ENCODE results near the gene UBE2S. TPM values are rescaled to one million over a fixed set of nuclear protein-coding genes. Genes with fewer than 3 reads are reported as not detected.
A peak's percentile ranks its signal among the peaks of the same experiment; 100 is the strongest.

UBE2S gene
- total RNA-seq, 1 experiment from 2014 or later, result 393 TPM

DNA sequence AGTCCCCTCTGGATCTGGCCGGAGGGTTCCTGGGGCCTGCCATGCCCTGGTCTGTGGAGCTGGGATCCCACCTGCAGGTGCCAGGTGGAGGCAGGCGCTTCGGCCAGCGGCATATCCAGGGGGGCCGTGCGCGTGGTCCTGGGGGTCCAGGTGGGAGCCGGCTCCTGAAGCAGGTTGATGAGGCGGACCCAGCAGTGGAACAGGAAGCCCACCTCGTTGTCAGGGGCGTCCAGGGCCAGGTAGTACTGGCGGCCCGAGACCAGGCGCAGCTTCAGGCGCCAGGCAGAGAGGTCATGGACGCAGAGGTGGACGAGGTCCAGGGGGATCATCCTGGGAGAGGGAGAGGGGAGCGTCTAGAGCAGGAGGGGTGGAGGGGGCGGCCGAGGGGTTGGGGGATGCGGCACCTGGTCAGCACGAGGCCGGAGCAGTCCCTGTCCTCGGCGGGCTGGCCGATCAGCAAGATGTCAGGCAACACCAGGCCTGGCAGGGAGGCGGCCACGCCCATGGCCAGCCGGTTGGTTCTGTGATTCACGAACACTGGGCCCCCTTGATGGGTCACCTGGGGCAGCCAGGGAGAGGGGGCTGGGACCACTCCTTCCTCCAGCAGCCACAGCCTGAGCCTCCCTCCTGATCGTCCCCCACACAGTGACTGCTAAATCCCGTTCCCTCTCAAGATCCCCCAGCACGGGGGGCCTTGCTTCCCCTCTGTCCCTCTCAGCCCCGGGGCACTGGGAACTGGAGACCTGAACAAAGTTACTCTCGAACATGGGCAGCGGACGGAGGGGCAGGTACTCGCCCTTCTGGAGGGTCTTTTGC, 45.2 kb downstream of the UBE2S start:
- H2AFZ ChIP-seq (ENCODE audit: low read length), result no peak overlapping the region

More for the DNA sequence above, 45.2 kb downstream of the UBE2S start:
- no peak overlapping the region for H3K4ac ChIP-seq (ENCODE audit: low read depth, low read length)
- no peaks in the 10 kb centered on the region for H3K79me2 ChIP-seq (ENCODE audit: insufficient read depth, low read length)
- Mint-ChIP-seq H3K36me3 (ENCODE audit: insufficient read depth in 1 of 3, low read depth in 3 of 3) (no peaks in the 10 kb centered on the region), H3K27me3 (ENCODE audit: low read depth) (peaks cover 55% of the 10 kb centered on the region), H3K4me1 (peaks cover 12 to 27% of the 10 kb centered on the region in 2 experiments), H3K27ac (no peak overlapping the region), H3K4me3 (no peak overlapping the region), H3K9me3 (no peaks in the 10 kb centered on the region)
- H3K23me2 ChIP-seq (ENCODE audit: insufficient read length, low read depth, low read length, poor library complexity, severe bottlenecking), result no peaks in the 10 kb centered on the region
- no peak overlapping the region for H2BK5ac ChIP-seq (ENCODE audit: insufficient read length, low read length)
- no peak overlapping the region for H2BK12ac ChIP-seq (ENCODE audit: insufficient read length, low read depth, low read length)
- H2AK5ac ChIP-seq (ENCODE audit: insufficient read length, low read length), result no peak overlapping the region
- H2BK15ac ChIP-seq (ENCODE audit: low read depth, low read length), result no peak overlapping the region
- no peak overlapping the region for H2BK120ac ChIP-seq (ENCODE audit: low read depth, low read length, poor library complexity, severe bottlenecking)
- no peak overlapping the region for H3K9ac ChIP-seq (ENCODE audit: extremely low read depth, insufficient read length, low read length)
- no peak overlapping the region for H3K27ac ChIP-seq (ENCODE audit: insufficient read length, low read depth, low read length)
- no peak overlapping the region for H3T11ph ChIP-seq (ENCODE audit: low read length)
- H3K79me1 ChIP-seq (ENCODE audit: insufficient read depth, low read depth, low read length, poor library complexity, severe bottlenecking), result no peaks in the 10 kb centered on the region
- no peaks in the 10 kb centered on the region for H3K4me1 ChIP-seq (ENCODE audit: insufficient read depth, low read length)
- H3K56ac ChIP-seq (ENCODE audit: insufficient read length, low read depth, low read length), result no peak overlapping the region
- no peak overlapping the region for H4K8ac ChIP-seq (replicated peaks; ENCODE audit: insufficient read length, low read depth, low read length)
- H2BK20ac ChIP-seq (ENCODE audit: low read depth, low read length, poor library complexity, severe bottlenecking), result no peak overlapping the region
- no peak overlapping the region for H4K5ac ChIP-seq (ENCODE audit: insufficient read length, low read depth, low read length)
- no peak overlapping the region for H4K91ac ChIP-seq (ENCODE audit: insufficient read length, low read depth, low read length)
- peak overlapping the region; percentile 6; the same call in 1 of the 2 replicates for H3K14ac ChIP-seq (ENCODE audit: insufficient read depth, low read length)
- H3K23ac ChIP-seq (ENCODE audit: insufficient read length, low read depth, low read length), result no peak overlapping the region
- H3K18ac ChIP-seq (ENCODE audit: insufficient read length, low read depth, low read length), result no peak overlapping the region
- H3K9me3 ChIP-seq (ENCODE audit: control insufficient read depth, low read depth, low read length), result no peaks in the 10 kb centered on the region
- H3K27me3 ChIP-seq (ENCODE audit: insufficient read depth, low read length), result no peaks in the 10 kb centered on the region
- WGBS (ENCODE audit: extremely low coverage, insufficient read length, low lambda C conversion rate), result no CpG with 5 or more reads among the region's 38 CpGs
- H3K4me2 ChIP-seq (ENCODE audit: insufficient read depth, insufficient read length, low read length), result no peak overlapping the region
- TF ChIP-seq, protein P1, sequence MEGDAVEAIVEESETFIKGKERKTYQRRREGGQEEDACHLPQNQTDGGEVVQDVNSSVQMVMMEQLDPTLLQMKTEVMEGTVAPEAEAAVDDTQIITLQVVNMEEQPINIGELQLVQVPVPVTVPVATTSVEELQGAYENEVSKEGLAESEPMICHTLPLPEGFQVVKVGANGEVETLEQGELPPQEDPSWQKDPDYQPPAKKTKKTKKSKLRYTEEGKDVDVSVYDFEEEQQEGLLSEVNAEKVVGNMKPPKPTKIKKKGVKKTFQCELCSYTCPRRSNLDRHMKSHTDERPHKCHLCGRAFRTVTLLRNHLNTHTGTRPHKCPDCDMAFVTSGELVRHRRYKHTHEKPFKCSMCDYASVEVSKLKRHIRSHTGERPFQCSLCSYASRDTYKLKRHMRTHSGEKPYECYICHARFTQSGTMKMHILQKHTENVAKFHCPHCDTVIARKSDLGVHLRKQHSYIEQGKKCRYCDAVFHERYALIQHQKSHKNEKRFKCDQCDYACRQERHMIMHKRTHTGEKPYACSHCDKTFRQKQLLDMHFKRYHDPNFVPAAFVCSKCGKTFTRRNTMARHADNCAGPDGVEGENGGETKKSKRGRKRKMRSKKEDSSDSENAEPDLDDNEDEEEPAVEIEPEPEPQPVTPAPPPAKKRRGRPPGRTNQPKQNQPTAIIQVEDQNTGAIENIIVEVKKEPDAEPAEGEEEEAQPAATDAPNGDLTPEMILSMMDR (conservative IDR thresholded peaks at IDR 0.05), result no peak
- no peaks in the 10 kb centered on the region for H4K20me1 ChIP-seq (ENCODE audit: control insufficient read depth, insufficient read depth, insufficient read length)
- DNase-seq, result no peak
